IMR-90 (cell line): Measurements from ENCODE around the gene CMTM1.
"Not testable (repeated sequence)": the region's sequence is repeated elsewhere in the genome, so short reads cannot be mapped to it uniquely, and the experiment has no call there.

ENCODE experiments used
- BHLHE40 ChIP-seq: fragments of 150-350 bp; IDR thresholded peaks from 2 replicates; pipeline ENCODE4 v1.6.1; 2016; ENCODE audit warnings: mild to moderate bottlenecking, low read depth, low read length
- CEBPB ChIP-seq: IDR thresholded peaks from 2 replicates; pipeline ENCODE4 v1.6.1; 2012; ENCODE audit warnings: low read depth, low read length, improper control_type of control experiment
- MAFK ChIP-seq: IDR thresholded peaks from 2 replicates; pipeline ENCODE4 v1.6.1; 2012; ENCODE audit warnings: low read depth, low read length, improper control_type of control experiment
- MAZ ChIP-seq: IDR thresholded peaks from 2 replicates; pipeline ENCODE4 v1.6.1; 2012; ENCODE audit warnings: low read depth, mild to moderate bottlenecking, low read length, improper control_type of control experiment, moderate library complexity, borderline replicate concordance
- MXI1 ChIP-seq: IDR thresholded peaks from 2 replicates; pipeline ENCODE4 v1.6.1; 2012; ENCODE audit warnings: low read depth, mild to moderate bottlenecking, low read length, moderate library complexity, borderline replicate concordance
- NFE2L2 ChIP-seq: fragments of 150-350 bp; IDR thresholded peaks from 2 replicates; pipeline ENCODE4 v1.6.1; 2016; ENCODE audit warnings: low read depth, mild to moderate bottlenecking, low read length
- POLR2A ChIP-seq: IDR thresholded peaks from 2 replicates; pipeline ENCODE4 v1.6.1; 2012; ENCODE audit warnings: mild to moderate bottlenecking, low read depth, low read length
- RAD21 ChIP-seq: IDR thresholded peaks from 2 replicates; pipeline ENCODE4 v1.6.1; 2012; ENCODE audit warnings: low read length, improper control_type of control experiment
- RCOR1 ChIP-seq: IDR thresholded peaks from 2 replicates; pipeline ENCODE4 v1.6.1; 2012; ENCODE audit warnings: mild to moderate bottlenecking, low read length, improper control_type of control experiment; ENCODE audit not compliant: insufficient replicate concordance
- RFX5 ChIP-seq: IDR thresholded peaks from 2 replicates; pipeline ENCODE4 v1.8.0; 2012; ENCODE audit warnings: low read depth, mild to moderate bottlenecking, low read length, moderate library complexity
- TF ChIP-seq, protein P1 (sequence below): fragments of 150-350 bp; IDR thresholded peaks from 2 replicates; pipeline ENCODE4 v1.6.1; 2016; ENCODE audit warnings: low read depth, mild to moderate bottlenecking, low read length, moderate library complexity, borderline replicate concordance
- TF ChIP-seq, protein P2 (sequence below): conservative IDR thresholded peaks from 2 replicates; pipeline ENCODE4 v1.5.1; 2012; ENCODE audit warnings: mild to moderate bottlenecking, low read depth, low read length, improper control_type of control experiment
- TF ChIP-seq, protein P3 (sequence below): fragments of 150-350 bp; IDR thresholded peaks from 2 replicates; pipeline ENCODE4 v1.6.1; 2017; ENCODE audit warnings: mild to moderate bottlenecking, antibody characterized with exemption, low read length, low read depth

DNA sequence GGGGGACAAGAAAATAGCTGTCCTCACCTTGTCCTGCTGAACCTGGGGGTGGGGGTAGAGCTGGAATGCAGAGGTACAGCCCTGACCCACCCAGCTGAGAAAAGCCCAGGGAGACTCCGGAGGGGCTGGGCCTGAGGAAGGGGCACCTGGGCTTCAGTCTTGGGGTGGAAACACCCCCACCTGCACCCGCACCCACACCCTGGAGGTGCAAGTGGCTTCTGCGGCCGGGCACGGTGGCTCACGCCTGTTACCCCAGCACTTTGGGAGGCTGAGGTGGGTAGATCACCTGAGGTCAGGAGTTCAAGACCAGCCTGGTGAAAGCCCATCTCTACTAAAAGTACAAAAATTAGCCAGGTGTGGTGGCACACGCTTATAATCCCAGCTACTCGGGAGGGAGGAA is 45.7 kb downstream of the CMTM1 start:
- TF ChIP-seq, protein P1, sequence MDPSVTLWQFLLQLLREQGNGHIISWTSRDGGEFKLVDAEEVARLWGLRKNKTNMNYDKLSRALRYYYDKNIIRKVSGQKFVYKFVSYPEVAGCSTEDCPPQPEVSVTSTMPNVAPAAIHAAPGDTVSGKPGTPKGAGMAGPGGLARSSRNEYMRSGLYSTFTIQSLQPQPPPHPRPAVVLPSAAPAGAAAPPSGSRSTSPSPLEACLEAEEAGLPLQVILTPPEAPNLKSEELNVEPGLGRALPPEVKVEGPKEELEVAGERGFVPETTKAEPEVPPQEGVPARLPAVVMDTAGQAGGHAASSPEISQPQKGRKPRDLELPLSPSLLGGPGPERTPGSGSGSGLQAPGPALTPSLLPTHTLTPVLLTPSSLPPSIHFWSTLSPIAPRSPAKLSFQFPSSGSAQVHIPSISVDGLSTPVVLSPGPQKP: not testable (repeated sequence)
- TF ChIP-seq, protein P2, sequence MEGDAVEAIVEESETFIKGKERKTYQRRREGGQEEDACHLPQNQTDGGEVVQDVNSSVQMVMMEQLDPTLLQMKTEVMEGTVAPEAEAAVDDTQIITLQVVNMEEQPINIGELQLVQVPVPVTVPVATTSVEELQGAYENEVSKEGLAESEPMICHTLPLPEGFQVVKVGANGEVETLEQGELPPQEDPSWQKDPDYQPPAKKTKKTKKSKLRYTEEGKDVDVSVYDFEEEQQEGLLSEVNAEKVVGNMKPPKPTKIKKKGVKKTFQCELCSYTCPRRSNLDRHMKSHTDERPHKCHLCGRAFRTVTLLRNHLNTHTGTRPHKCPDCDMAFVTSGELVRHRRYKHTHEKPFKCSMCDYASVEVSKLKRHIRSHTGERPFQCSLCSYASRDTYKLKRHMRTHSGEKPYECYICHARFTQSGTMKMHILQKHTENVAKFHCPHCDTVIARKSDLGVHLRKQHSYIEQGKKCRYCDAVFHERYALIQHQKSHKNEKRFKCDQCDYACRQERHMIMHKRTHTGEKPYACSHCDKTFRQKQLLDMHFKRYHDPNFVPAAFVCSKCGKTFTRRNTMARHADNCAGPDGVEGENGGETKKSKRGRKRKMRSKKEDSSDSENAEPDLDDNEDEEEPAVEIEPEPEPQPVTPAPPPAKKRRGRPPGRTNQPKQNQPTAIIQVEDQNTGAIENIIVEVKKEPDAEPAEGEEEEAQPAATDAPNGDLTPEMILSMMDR: not testable (repeated sequence)
- TF ChIP-seq CEBPB, MAFK, BHLHE40, RCOR1, POLR2A, MAZ, NFE2L2, MXI1, RAD21, RFX5: not testable (repeated sequence)
- TF ChIP-seq, protein P3, sequence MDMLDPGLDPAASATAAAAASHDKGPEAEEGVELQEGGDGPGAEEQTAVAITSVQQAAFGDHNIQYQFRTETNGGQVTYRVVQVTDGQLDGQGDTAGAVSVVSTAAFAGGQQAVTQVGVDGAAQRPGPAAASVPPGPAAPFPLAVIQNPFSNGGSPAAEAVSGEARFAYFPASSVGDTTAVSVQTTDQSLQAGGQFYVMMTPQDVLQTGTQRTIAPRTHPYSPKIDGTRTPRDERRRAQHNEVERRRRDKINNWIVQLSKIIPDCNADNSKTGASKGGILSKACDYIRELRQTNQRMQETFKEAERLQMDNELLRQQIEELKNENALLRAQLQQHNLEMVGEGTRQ: not testable (repeated sequence)
